Mesenchymal stem cell (in vitro differentiated cells and primary cell): ENCODE data around the gene COL25A1.

Experiments
- DNase-seq: peaks from one replicate; pipeline ENCODE4 v3.0.0-alpha.2; 2013
- H2AFZ ChIP-seq: one replicate; pipeline ENCODE4 v1.6.1; 2013; ENCODE audit warnings: low read depth, mild to moderate bottlenecking, control low read depth, inconsistent platforms, low read length, moderate library complexity
- H2AK5ac ChIP-seq: 2 replicates; pipeline ENCODE4 v1.6.1; 2013; ENCODE audit warnings: low read length, moderate library complexity, mild to moderate bottlenecking, inconsistent platforms; ENCODE audit not compliant: severe bottlenecking
- H2BK120ac ChIP-seq: one replicate; pipeline ENCODE4 v1.6.1; 2013; ENCODE audit warnings: low read depth, mild to moderate bottlenecking, inconsistent platforms, low read length, moderate library complexity
- H2BK12ac ChIP-seq, 2 experiments: one replicate each; pipeline ENCODE4 v1.6.1; 2013; ENCODE audit warnings: inconsistent platforms in 2 of 2, low read length in 2 of 2, mild to moderate bottlenecking in 2 of 2, moderate library complexity in 2 of 2, control low read depth in 1 of 2
- H2BK15ac ChIP-seq: one replicate; pipeline ENCODE4 v1.6.1; 2013; ENCODE audit warnings: mild to moderate bottlenecking, low read depth, inconsistent platforms; ENCODE audit not compliant: poor library complexity, severe bottlenecking
- H2BK5ac ChIP-seq: 2 replicates; pipeline ENCODE4 v1.6.1; 2013; ENCODE audit warnings: low read depth, mild to moderate bottlenecking, low read length, control low read depth, inconsistent platforms; ENCODE audit not compliant: poor library complexity, severe bottlenecking
- H3K14ac ChIP-seq, 2 experiments: one replicate each; pipeline ENCODE4 v1.6.1; 2013; ENCODE audit warnings: inconsistent platforms in 2 of 2, low read length in 2 of 2, control low read depth in 1 of 2, mild to moderate bottlenecking in 1 of 2, moderate library complexity in 1 of 2
- H3K18ac ChIP-seq, 2 experiments: one replicate each; pipeline ENCODE4 v1.6.1; 2013; ENCODE audit warnings: inconsistent platforms in 2 of 2, low read length in 2 of 2, control low read depth in 1 of 2, low read depth in 1 of 2, mild to moderate bottlenecking in 1 of 2
- H3K23ac ChIP-seq, 2 experiments: one replicate each; pipeline ENCODE4 v1.6.1; 2013; ENCODE audit warnings: inconsistent platforms in 2 of 2, low read length in 2 of 2, mild to moderate bottlenecking in 2 of 2, moderate library complexity in 2 of 2, control low read depth in 1 of 2
- H3K27ac ChIP-seq: 2 replicates; pipeline ENCODE4 v1.5.1; 2013; ENCODE audit warnings: mild to moderate bottlenecking, moderate library complexity, low read length, control low read depth, inconsistent platforms; ENCODE audit not compliant: poor library complexity, severe bottlenecking
- H3K27me3 ChIP-seq, 2 experiments: 2 replicates each; pipeline versions ENCODE4 v1.6.1 to v1.7.0; 2013; ENCODE audit warnings: low read length in 2 of 2, mild to moderate bottlenecking in 2 of 2, moderate library complexity in 2 of 2, control low read depth in 1 of 2, inconsistent platforms in 1 of 2; ENCODE audit not compliant: control insufficient read depth in 1 of 2, insufficient read depth in 1 of 2
- H3K36me3 ChIP-seq, 2 experiments: 2 replicates each; pipeline versions ENCODE4 v1.6.1 to v1.7.0; 2013; ENCODE audit warnings: low read length in 2 of 2, control low read depth in 1 of 2, inconsistent platforms in 1 of 2, low read depth in 1 of 2, mild to moderate bottlenecking in 1 of 2; ENCODE audit not compliant: insufficient read depth in 2 of 2, control insufficient read depth in 1 of 2
- H3K4ac ChIP-seq, 2 experiments: one replicate each; pipeline ENCODE4 v1.6.1; 2013; ENCODE audit warnings: inconsistent platforms in 2 of 2, low read length in 2 of 2, mild to moderate bottlenecking in 2 of 2, moderate library complexity in 2 of 2, control low read depth in 1 of 2, low read depth in 1 of 2
- H3K4me1 ChIP-seq: 2 replicates; pipeline ENCODE4 v1.6.1; 2013; ENCODE audit warnings: low read depth, low read length, control low read depth; ENCODE audit not compliant: control insufficient read depth, insufficient read depth
- H3K4me2 ChIP-seq: 2 replicates; pipeline ENCODE4 v1.6.1; 2013; ENCODE audit warnings: low read length, mild to moderate bottlenecking, inconsistent platforms; ENCODE audit not compliant: poor library complexity, severe bottlenecking
- H3K4me3 ChIP-seq, 2 experiments: 2 replicates each; pipeline versions ENCODE4 v1.5.1 to v1.7.0; 2013; ENCODE audit warnings: low read length in 2 of 2, mild to moderate bottlenecking in 2 of 2, control low read depth in 1 of 2, low read depth in 1 of 2; ENCODE audit not compliant: insufficient read depth in 1 of 2
- H3K79me1 ChIP-seq: replicated peaks from 2 replicates; pipeline ENCODE4 v1.6.1; 2013; ENCODE audit warnings: mild to moderate bottlenecking, control low read depth, low read length, inconsistent platforms; ENCODE audit not compliant: poor library complexity, severe bottlenecking
- H3K9ac ChIP-seq: 2 replicates; pipeline ENCODE4 v1.7.0; 2013; ENCODE audit warnings: mild to moderate bottlenecking, low read length, moderate library complexity
- H3K9me3 ChIP-seq: 2 replicates; pipeline ENCODE4 v1.7.0; 2013; ENCODE audit warnings: mild to moderate bottlenecking, low read length; ENCODE audit not compliant: control insufficient read depth
- H4K8ac ChIP-seq: one replicate; pipeline ENCODE4 v1.6.1; 2013; ENCODE audit warnings: inconsistent platforms, mild to moderate bottlenecking, low read length, moderate library complexity
- H4K91ac ChIP-seq: one replicate; pipeline ENCODE4 v1.6.1; 2013; ENCODE audit warnings: mild to moderate bottlenecking, low read length, inconsistent platforms
- WGBS: methylation state at CpG from one replicate; pipeline ENCODE4 v1.1.7; 2013; ENCODE audit warnings: mixed read lengths; 5-methylcytosine and 5-hydroxymethylcytosine counted together

COL25A1 gene

DNA sequence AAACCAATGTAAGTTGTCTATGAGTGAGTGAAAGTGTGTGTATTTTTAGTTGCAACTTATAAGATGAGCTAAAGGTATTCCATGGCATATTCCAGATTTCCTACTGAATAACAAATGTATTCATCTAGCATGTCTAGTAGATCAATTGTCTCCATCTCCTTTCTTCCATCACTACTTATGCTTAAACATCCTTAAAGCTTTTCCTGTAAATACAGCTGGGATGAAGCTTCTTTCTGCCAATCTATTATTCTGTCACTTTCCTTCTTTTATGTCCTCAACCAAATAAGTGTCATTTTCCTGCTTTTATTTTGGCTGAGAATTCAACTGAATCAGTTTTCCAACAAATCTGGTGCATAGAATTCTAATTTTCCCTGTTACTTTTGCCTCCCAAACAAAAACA is 136.3 kb downstream of the COL25A1 start:
- Histone ChIP-seq H3K14ac (no peak overlapping the region), H3K9me3 (no peaks in the 10 kb centered on the region), H3K9ac (no peak overlapping the region), H3K4me1 (no peaks in the 10 kb centered on the region), H3K27me3 (no peaks in the 10 kb centered on the region), H3K4ac (no peak overlapping the region), H3K23ac (no peak overlapping the region), H3K79me1 (no peaks in the 10 kb centered on the region), H2AFZ (no peak overlapping the region), H2BK15ac (no peak overlapping the region), H2BK12ac (no peak overlapping the region), H4K8ac (no peak overlapping the region), H2AK5ac (no peak overlapping the region), H3K4me3 (no peak overlapping the region), H4K91ac (no peak overlapping the region), H3K4me2 (no peak overlapping the region), H3K36me3 (no peaks in the 10 kb centered on the region), H2BK120ac (no peak overlapping the region), H2BK5ac (no peak overlapping the region), H3K18ac (no peak overlapping the region), H3K27ac (no peak overlapping the region)
- DNase-seq = no peak

DNA sequence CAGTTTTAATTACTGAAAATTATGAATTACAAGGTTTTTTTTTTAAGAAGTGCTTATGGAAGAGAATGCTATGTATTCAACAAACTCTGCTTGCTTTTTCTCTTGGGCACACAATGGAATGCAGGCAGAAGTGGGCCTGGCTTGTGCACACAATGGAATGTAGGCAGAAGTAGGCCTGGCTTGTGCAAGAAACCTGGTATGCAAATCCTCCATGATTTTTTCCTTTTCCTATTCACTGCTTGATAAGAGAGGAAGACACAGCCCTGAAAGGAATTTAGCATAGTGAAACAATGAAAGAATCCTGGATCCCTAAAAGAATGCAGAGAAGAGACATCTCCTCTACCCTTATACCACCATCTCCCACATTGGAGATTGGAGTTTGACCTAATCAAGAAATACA is 138.4 kb downstream of the COL25A1 start:
- Histone ChIP-seq H2BK120ac (no peak overlapping the region), H3K18ac (no peak overlapping the region), H3K9me3 (no peaks in the 10 kb centered on the region), H3K27me3 (no peaks in the 10 kb centered on the region), H3K14ac (no peak overlapping the region), H2BK15ac (no peak overlapping the region), H3K27ac (peak overlapping the region; percentile 45), H2BK5ac (no peak overlapping the region), H3K79me1 (no peaks in the 10 kb centered on the region), H3K4me2 (no peak overlapping the region), H2BK12ac (no peak overlapping the region), H3K36me3 (no peaks in the 10 kb centered on the region), H3K4me3 (no peak overlapping the region), H2AFZ (no peak overlapping the region), H3K23ac (no peak overlapping the region), H2AK5ac (no peak overlapping the region), H4K91ac (no peak overlapping the region), H3K4me1 (no peaks in the 10 kb centered on the region), H3K4ac (no peak overlapping the region), H4K8ac (no peak overlapping the region), H3K9ac (no peak overlapping the region)
- DNase-seq = peak; percentile 31

DNA sequence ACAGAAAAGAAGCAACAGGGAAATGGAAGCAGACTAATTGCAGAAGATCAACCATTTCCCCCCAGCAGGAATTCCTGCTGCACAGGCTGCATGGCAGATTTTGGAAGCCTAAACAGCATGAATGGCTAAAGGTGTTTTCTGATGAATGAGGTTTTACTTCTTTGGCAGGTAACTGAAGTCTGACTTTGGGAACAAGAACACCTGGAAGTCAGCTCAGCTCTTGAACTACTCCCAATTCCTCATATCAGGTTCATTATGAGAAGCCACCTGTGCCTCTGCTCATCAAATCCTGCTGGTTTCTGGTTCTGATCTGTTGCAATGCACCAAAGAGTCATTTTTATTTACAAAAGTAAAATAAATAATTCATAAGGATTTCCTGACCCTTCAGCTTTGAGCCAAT is 139.0 kb downstream of the COL25A1 start:
- Histone ChIP-seq H3K27me3 (no peaks in the 10 kb centered on the region), H3K9me3 (no peaks in the 10 kb centered on the region), H3K14ac (no peak overlapping the region), H3K4me1 (no peaks in the 10 kb centered on the region), H3K4ac (no peak overlapping the region), H2BK120ac (no peak overlapping the region), H3K4me2 (no peak overlapping the region), H3K18ac (no peak overlapping the region), H3K27ac (no peak overlapping the region), H4K91ac (no peak overlapping the region), H2BK5ac (no peak overlapping the region), H2BK12ac (no peak overlapping the region), H3K9ac (no peak overlapping the region), H2AFZ (no peak overlapping the region), H2AK5ac (no peak overlapping the region), H4K8ac (no peak overlapping the region), H2BK15ac (no peak overlapping the region), H3K4me3 (no peak overlapping the region), H3K23ac (no peak overlapping the region), H3K36me3 (no peaks in the 10 kb centered on the region), H3K79me1 (no peaks in the 10 kb centered on the region)
- no peak for DNase-seq

DNA sequence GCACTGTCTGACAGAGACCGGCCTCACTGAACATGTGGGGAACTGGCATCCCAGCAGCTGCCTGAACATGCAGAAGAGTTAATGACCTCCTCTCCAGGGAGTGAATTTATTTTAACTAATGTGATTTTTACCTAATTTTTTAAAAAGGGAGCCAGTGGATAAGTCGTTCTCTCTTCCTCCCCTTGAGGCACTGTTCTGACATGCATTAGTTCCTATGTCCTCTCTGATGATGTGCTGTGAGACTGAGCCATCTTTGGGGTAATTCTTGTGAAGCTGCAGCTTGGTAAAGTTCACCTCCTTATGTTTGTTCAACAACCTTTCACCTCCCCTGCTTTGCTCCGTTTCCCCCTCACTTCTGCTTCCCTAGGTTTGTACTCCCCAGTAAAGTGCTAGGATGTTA is 139.7 kb downstream of the COL25A1 start:
- Histone ChIP-seq H3K9ac (no peak overlapping the region), H3K9me3 (no peaks in the 10 kb centered on the region), H4K8ac (no peak overlapping the region), H3K4me1 (no peaks in the 10 kb centered on the region), H2AFZ (no peak overlapping the region), H2BK12ac (no peak overlapping the region), H3K4ac (no peak overlapping the region), H2BK15ac (no peak overlapping the region), H2BK5ac (no peak overlapping the region), H2AK5ac (no peak overlapping the region), H4K91ac (no peak overlapping the region), H3K27ac (no peak overlapping the region), H3K18ac (no peak overlapping the region), H3K14ac (no peak overlapping the region), H3K4me2 (no peak overlapping the region), H3K23ac (no peak overlapping the region), H3K36me3 (no peaks in the 10 kb centered on the region), H2BK120ac (no peak overlapping the region), H3K27me3 (no peaks in the 10 kb centered on the region), H3K79me1 (no peaks in the 10 kb centered on the region), H3K4me3 (no peak overlapping the region)
- 84% methylated on average over 3 of the region's 3 CpGs for WGBS
- no peak for DNase-seq
